Mesothelial cell of epicardium (in vitro differentiated cells): ENCODE measurements around the gene ATG2A. TPM values are rescaled to one million over a fixed set of nuclear protein-coding genes. Genes with fewer than 3 reads are reported as not detected.

ENCODE experiments used
- DNase-seq, 2 experiments: peaks; one replicate each; pipeline ENCODE4 v3.0.0; 2021; ENCODE audit warnings: low spot score in 2 of 2; ENCODE audit not compliant: unreplicated experiment in 2 of 2
- H3K27ac Mint-ChIP-seq: 2 replicates; pipeline ENCODE4 v1.8.0; 2021; ENCODE audit warnings: mixed read lengths
- H3K27me3 Mint-ChIP-seq: 2 replicates; pipeline ENCODE4 v1.8.0; 2021; ENCODE audit warnings: low read depth, mixed read lengths
- H3K36me3 Mint-ChIP-seq: 2 replicates; pipeline ENCODE4 v1.8.0; 2021; ENCODE audit warnings: mixed read lengths
- H3K4me1 Mint-ChIP-seq: 2 replicates; pipeline ENCODE4 v1.8.0; 2021; ENCODE audit warnings: mixed read lengths
- H3K4me3 Mint-ChIP-seq: 2 replicates; pipeline ENCODE4 v1.8.0; 2021; ENCODE audit warnings: mild to moderate bottlenecking, moderate library complexity, mixed read lengths
- H3K9me3 Mint-ChIP-seq: 2 replicates; pipeline ENCODE4 v1.8.0; 2021; ENCODE audit warnings: mixed read lengths
- CTCF ChIP-seq: fragments of 200-600 bp; sonication (generic); IDR thresholded peaks from one replicate; pipeline ENCODE4 v1.5.0; 2021; ENCODE audit warnings: antibody characterized with exemption; ENCODE audit not compliant: unreplicated experiment
- total RNA-seq: library from RNA; stranded (reverse); gene quantifications from 3 replicates; pipeline ENCODE4 v1.2.1, GENCODE V29; 2021

The ATG2A gene
- total RNA-seq, 1 donor from 2014 or later = 31.7 TPM

- Mint-ChIP-seq H3K4me1 (peaks cover 5% of the 10 kb centered on the region), H3K27me3 (no peaks in the 10 kb centered on the region), H3K27ac (no peak overlapping the region), H3K36me3 (peaks cover 9% of the 10 kb centered on the region), H3K4me3 (no peak overlapping the region), H3K9me3 (no peaks in the 10 kb centered on the region)
- DNase-seq = no peak
- TF ChIP-seq CTCF = no peak
These were observed 64.1 kb downstream of the ATG2A start for GRCh38 chr11:64852804-64853509.

GRCh38 chr11:64851831-64852351, 65.1 kb downstream of the ATG2A start:
- H3K27ac Mint-ChIP-seq = no peak overlapping the region

DNA sequence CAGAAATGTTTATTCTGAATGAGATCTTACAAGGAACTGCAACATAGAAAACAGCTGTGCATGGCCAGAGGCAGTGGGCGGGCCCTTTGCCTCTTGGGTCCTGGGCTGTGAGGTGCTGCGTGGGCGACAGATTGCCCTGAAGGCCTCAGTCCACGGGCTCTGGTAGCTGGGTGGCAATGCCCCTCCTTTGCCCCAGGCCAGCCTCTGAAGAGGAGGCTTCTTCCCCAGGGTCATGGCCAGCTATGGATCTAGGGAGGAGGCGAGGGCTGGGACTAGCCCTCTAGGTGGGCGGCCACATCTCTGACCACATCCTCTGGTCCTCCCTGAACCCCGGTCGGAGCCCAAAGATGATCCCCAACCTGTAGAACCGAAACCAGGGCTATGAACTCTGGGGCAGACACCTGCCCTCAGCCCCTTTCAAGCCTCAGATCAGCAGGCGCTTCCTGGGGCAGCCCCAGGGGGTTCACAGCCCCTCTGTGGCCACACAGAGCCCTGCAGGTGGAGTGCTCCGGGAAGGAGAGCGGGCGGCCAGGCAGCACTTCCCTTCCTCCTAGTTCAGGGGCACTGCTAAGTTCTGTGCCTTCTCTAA, 65.9 kb downstream of the ATG2A start:
- H3K27ac Mint-ChIP-seq = no peak overlapping the region

More at GRCh38 chr11:64851831-64852351, 65.1 kb downstream of the ATG2A start:
- no peak for TF ChIP-seq CTCF
- Mint-ChIP-seq H3K27me3 (no peaks in the 10 kb centered on the region), H3K9me3 (no peaks in the 10 kb centered on the region), H3K36me3 (peaks cover 9% of the 10 kb centered on the region), H3K4me3 (no peak overlapping the region), H3K4me1 (peaks cover 5% of the 10 kb centered on the region)
- no peak for DNase-seq

DNA sequence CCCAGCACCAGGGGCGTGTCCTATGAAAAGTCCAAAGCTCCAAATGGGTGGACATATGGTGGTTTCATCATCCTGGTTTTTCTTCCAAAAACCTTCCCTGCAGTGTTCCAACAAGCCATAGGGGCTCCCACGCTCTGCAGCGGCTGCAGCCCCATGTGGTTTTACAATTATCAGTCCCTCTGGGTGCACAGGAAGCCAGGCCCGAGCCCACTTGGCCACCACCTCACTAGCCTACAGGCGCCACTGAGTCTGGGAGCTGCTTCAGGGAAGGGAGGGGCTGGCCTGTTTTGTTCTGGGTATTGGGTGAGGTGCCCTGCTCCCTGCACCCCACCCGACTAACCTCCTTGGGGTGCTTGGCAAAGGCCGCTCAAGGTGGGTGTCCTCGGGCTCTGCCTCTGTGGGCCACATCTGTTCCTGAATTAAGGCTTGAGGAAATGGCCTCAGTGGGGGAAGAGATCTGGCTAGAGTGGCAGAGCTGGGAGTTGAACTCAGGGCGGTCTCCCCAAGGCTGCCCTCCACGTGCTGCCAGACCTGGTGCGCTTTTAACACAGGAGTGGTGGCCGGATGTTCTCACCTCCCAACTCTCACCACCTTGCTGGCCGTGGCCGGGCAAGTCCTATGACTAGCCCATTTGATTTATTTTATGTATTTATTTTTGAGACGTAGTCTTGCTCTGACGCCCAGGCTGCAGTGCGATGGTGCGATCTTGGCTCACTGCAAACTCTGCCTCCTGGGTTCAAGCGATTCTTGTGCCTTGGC, 67.2 kb downstream of the ATG2A start:
- Mint-ChIP-seq H3K4me3 (no peak overlapping the region), H3K27ac (no peak overlapping the region), H3K9me3 (no peaks in the 10 kb centered on the region), H3K4me1 (peaks cover 6% of the 10 kb centered on the region), H3K36me3 (peaks cover 2% of the 10 kb centered on the region), H3K27me3 (no peaks in the 10 kb centered on the region)
- no peak for DNase-seq
- TF ChIP-seq CTCF = no peak

More for the DNA sequence above, 65.9 kb downstream of the ATG2A start:
- H3K9me3 Mint-ChIP-seq = no peaks in the 10 kb centered on the region
- H3K4me3 Mint-ChIP-seq = no peak overlapping the region
- H3K4me1 Mint-ChIP-seq = peaks cover 5% of the 10 kb centered on the region
- no peak for DNase-seq
- H3K36me3 Mint-ChIP-seq = peaks cover 9% of the 10 kb centered on the region
- TF ChIP-seq CTCF = no peak
- H3K27me3 Mint-ChIP-seq = no peaks in the 10 kb centered on the region

DNA sequence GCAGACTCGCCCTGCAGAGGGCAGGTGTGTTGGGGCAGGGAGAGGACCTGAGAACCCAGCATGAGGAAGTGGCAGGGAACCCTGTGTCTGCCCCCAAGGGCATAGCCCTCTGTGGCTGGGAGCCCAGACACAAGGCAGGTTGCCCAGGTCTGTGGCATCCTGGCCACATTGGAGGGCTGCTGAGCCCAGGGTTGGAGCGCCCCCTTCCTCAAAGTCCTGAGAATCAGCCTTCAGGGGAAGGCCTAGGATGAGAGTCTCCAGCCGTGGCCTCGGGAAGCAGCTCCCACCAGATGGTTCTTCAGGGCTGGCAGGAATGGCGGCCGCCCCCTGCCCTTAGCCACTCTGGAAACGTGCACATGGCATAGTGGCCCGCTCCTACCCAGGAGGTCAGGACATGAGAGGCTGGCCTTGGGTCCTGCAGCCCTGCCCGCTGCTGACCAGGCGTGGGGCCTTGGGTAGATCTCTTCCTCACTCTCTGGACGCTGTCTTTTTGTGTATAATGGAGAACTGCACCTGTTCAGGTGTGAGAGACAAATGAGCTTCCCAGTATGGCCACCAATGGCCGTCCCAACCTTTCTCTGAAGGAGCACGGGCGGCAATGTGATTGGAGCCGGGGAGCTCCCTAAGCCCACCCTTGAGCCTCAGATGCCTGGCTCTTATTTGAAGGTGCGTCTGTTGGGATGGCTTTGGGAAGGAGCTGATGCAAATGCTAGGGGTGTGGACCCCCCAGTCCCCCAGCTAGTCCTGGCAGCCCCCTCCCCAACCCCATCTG, 68.0 kb downstream of the ATG2A start:
- Mint-ChIP-seq H3K9me3 (no peaks in the 10 kb centered on the region), H3K27me3 (no peaks in the 10 kb centered on the region), H3K27ac (no peak overlapping the region), H3K4me1 (peaks cover 7% of the 10 kb centered on the region), H3K36me3 (no peaks in the 10 kb centered on the region), H3K4me3 (no peak overlapping the region)
- no peak for TF ChIP-seq CTCF
- no peak for DNase-seq
